ENCODE results near the gene MRPL57.
"Not testable (repeated sequence)": the region's sequence is repeated elsewhere in the genome, so short reads cannot be mapped to it uniquely, and the experiment has no call there.

The MRPL57 gene

GRCh38 chr13:21150013-21150412 is 26.4 kb upstream of the MRPL57 start:
- no peak for TF ChIP-seq CTCF (IDR thresholded peaks at IDR 0.05; ENCODE audit: insufficient read depth, low read length, poor library complexity, severe bottlenecking)
- no peak for DNase-seq (ENCODE audit: extremely low read depth, insufficient read length)
- Histone ChIP-seq H3K27me3 (replicated peaks; ENCODE audit: control insufficient read depth, insufficient read depth, low read length) (no peaks in the 10 kb centered on the region), H3K36me3 (ENCODE audit: control insufficient read depth, insufficient read depth, low read length) (peaks cover 9% of the 10 kb centered on the region), H3K4me3 (replicated peaks; ENCODE audit: low read depth, low read length) (no peak overlapping the region)

DNA sequence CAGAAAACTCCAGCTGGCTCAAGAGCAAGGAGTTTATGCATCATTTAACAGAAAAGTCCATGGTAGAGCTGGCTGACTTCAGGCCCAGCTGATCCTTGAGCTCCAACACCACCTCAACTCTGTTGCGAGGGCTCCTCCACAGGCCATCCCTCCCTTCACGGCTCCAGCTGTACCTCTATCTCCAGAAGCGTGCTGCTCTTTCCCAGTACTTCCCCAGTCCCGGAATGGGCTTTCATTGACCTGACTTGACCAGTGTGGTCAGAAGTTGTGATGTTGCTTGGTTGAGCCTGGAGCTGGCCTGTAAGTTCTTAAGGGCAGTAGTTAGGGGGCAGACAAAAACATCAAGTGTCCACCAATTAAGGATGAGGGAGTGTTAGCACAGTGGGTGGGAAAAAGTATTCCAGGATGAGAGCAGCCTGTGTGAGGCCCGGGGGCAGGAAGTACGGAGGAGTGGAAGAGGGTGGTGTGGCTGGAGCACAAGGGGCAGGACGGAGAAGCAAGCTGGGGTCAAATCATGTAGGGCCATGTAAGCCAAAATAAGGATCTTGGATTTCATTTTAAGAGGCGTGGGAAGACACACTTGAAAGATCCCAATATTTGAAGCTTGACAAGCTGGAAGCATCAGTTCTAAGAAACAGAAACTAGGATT is 24.1 kb upstream of the MRPL57 start:
- no peak for DNase-seq (ENCODE audit: extremely low read depth, insufficient read length)
- no peak for TF ChIP-seq CTCF (IDR thresholded peaks at IDR 0.05; ENCODE audit: insufficient read depth, low read length, poor library complexity, severe bottlenecking)
- Histone ChIP-seq H3K4me3 (replicated peaks; ENCODE audit: low read depth, low read length) (no peak overlapping the region), H3K36me3 (ENCODE audit: control insufficient read depth, insufficient read depth, low read length) (peaks cover 4% of the 10 kb centered on the region), H3K27me3 (replicated peaks; ENCODE audit: control insufficient read depth, insufficient read depth, low read length) (no peaks in the 10 kb centered on the region)

- no peaks in the 10 kb centered on the region for H3K27me3 ChIP-seq (replicated peaks; ENCODE audit: control insufficient read depth, insufficient read depth, low read length)
- no peak for DNase-seq (ENCODE audit: extremely low read depth, insufficient read length)
These were observed 11.8 kb upstream of the MRPL57 start for GRCh38 chr13:21164631-21165030.

DNA sequence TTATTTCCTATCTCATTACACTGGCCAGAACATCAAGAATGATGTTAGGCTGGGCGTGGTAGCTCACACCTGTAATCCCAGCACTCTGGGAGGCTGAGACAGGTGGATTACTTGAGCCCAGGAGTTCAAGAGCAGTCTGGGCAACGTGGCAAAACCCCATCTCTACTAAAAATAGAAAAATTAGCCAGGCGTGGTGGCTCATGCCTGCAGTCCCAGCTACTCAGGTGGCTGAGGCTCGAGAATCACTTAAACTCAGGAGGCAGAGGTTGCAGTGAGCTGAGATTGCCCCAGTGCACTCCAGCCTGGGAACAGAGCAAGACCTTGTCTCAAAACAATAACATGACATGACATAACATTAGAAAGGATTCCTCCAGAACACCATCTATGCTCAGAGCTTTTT is 10.9 kb upstream of the MRPL57 start:
- not testable (repeated sequence) for DNase-seq (ENCODE audit: extremely low read depth, insufficient read length); H3K27me3 ChIP-seq (replicated peaks; ENCODE audit: control insufficient read depth, insufficient read depth, low read length); H3K36me3 ChIP-seq (ENCODE audit: control insufficient read depth, insufficient read depth, low read length); H3K4me3 ChIP-seq (replicated peaks; ENCODE audit: low read depth, low read length)

More at GRCh38 chr13:21164631-21165030, 11.8 kb upstream of the MRPL57 start:
- no peaks in the 10 kb centered on the region; the same call in 1 of the 2 replicates for H3K36me3 ChIP-seq (ENCODE audit: control insufficient read depth, insufficient read depth, low read length)
- TF ChIP-seq CTCF (IDR thresholded peaks at IDR 0.05; ENCODE audit: insufficient read depth, low read length, poor library complexity, severe bottlenecking): no peak
- H3K4me3 ChIP-seq (replicated peaks; ENCODE audit: low read depth, low read length): no peak overlapping the region

- TF ChIP-seq CTCF (IDR thresholded peaks at IDR 0.05; ENCODE audit: insufficient read depth, low read length, poor library complexity, severe bottlenecking): no peak
- H3K36me3 ChIP-seq (ENCODE audit: control insufficient read depth, insufficient read depth, low read length): no peaks in the 10 kb centered on the region
- H3K4me3 ChIP-seq (replicated peaks; ENCODE audit: low read depth, low read length): no peak overlapping the region
- no peaks in the 10 kb centered on the region for H3K27me3 ChIP-seq (replicated peaks; ENCODE audit: control insufficient read depth, insufficient read depth, low read length)
- no peak for DNase-seq (ENCODE audit: extremely low read depth, insufficient read length)
These were observed 5.0 kb upstream of the MRPL57 start for GRCh38 chr13:21171420-21171819.

DNA sequence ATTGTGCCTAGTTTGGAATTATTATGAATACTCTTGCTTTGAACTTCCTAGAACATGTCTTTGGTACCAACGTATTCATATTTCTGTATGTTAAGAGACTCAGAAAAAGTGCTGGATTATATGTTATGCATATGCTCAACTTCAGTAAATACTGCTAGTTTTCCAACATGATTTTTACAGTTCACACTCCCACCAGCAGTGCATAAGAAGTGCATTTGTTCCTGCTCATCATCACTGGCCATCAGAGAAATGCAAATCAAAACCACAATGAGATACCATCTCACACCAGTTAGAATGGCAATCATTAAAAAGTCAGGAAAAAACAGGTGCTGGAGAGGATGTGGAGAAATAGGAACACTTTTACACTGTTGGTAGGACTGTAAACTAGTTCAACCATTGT is 2.7 kb upstream of the MRPL57 start:
- H3K4me3 ChIP-seq (replicated peaks; ENCODE audit: low read depth, low read length); DNase-seq (ENCODE audit: extremely low read depth, insufficient read length); H3K27me3 ChIP-seq (replicated peaks; ENCODE audit: control insufficient read depth, insufficient read depth, low read length); H3K36me3 ChIP-seq (ENCODE audit: control insufficient read depth, insufficient read depth, low read length): not testable (repeated sequence)

Measured in GM06990 (cell line).